Stimulated activated CD8-positive, alpha-beta memory T cell treated with anti-CD3 and anti-CD28 coated beads, Interleukin-15, amount 100 ng/mL, for 4 hours (primary cell): ENCODE data around the gene WNK3.

Experiments used
- DNase-seq, 2 donors: peaks; one replicate each; pipeline ENCODE4 v3.0.0-alpha.2; 2020; ENCODE audit warnings: low read depth in 2 of 2

The WNK3 gene

GRCh38 chrX:54171091-54171490 lies 186.8 kb downstream of the WNK3 start:
- DNase-seq = no peak

GRCh38 chrX:54166915-54167314 lies 190.9 kb downstream of the WNK3 start:
- DNase-seq = no peak

GRCh38 chrX:54157561-54157960 lies 200.3 kb downstream of the WNK3 start:
- no peak for DNase-seq
